Smooth muscle cell (in vitro differentiated cells): ENCODE data around the gene SLC6A9. TPM values are rescaled to one million over a fixed set of nuclear protein-coding genes. Genes with fewer than 3 reads are reported as not detected.

Source experiments
- DNase-seq: peaks from one replicate; lab custom pipeline; 2025; ENCODE audit not compliant: unreplicated experiment; lab: John Stamatoyannopoulos, UW
- H2AFZ ChIP-seq: fragments of 200-600 bp; sonication (generic); 2 replicates; pipeline ENCODE4 v1.6.0; 2016; ENCODE audit warnings: antibody characterized with exemption, low read depth, mild to moderate bottlenecking
- H3F3A ChIP-seq: fragments of 200-600 bp; sonication (generic); 2 replicates; pipeline ENCODE4 v1.6.0; 2017; ENCODE audit warnings: antibody characterized with exemption, low read depth
- H3K27ac ChIP-seq: fragments of 200-600 bp; sonication (generic); 2 replicates; pipeline ENCODE4 v1.5.1; 2016; ENCODE audit warnings: low read depth, mild to moderate bottlenecking
- H3K27me3 ChIP-seq: fragments of 200-600 bp; sonication (generic); 2 replicates; pipeline ENCODE4 v1.6.1; 2016; ENCODE audit warnings: low read depth, mild to moderate bottlenecking
- H3K36me3 ChIP-seq: fragments of 200-600 bp; sonication (generic); 2 replicates; pipeline ENCODE4 v1.5.1; 2016; ENCODE audit warnings: low read depth
- H3K4me1 ChIP-seq: fragments of 200-600 bp; sonication (generic); 2 replicates; pipeline ENCODE4 v1.5.1; 2016; ENCODE audit warnings: low read depth
- H3K4me2 ChIP-seq: fragments of 200-600 bp; sonication (generic); 2 replicates; pipeline ENCODE4 v1.6.0; 2016; ENCODE audit warnings: mild to moderate bottlenecking
- H3K4me3 ChIP-seq: fragments of 200-600 bp; sonication (generic); 2 replicates; pipeline ENCODE4 v1.5.1; 2016; ENCODE audit warnings: mild to moderate bottlenecking
- H3K79me2 ChIP-seq: fragments of 200-600 bp; sonication (generic); 2 replicates; pipeline ENCODE4 v1.6.0; 2016; ENCODE audit warnings: low read depth, mild to moderate bottlenecking
- H3K9ac ChIP-seq: fragments of 200-600 bp; sonication (generic); 2 replicates; pipeline ENCODE4 v1.6.0; 2016; ENCODE audit warnings: low read depth
- H3K9me3 ChIP-seq: fragments of 200-600 bp; sonication (generic); replicated peaks from 2 replicates; pipeline ENCODE4 v1.5.1; 2016; ENCODE audit warnings: low read depth
- H4K20me1 ChIP-seq: fragments of 200-600 bp; sonication (generic); 2 replicates; pipeline ENCODE4 v1.6.0; 2016; ENCODE audit warnings: low read depth
- WGBS: methylation state at CpG from one replicate; pipeline ENCODE4 v1.1.7; 2016; ENCODE audit warnings: low lambda C conversion rate; 5-methylcytosine and 5-hydroxymethylcytosine counted together
- polyA plus RNA-seq: library from polyadenylated mRNA; unstranded; fragments of >200 nt; fragmentation: Nextera tagmentation; extraction: Ambion mirVana; gene quantifications from 2 replicates; pipeline ENCODE4 v1.2.1, GENCODE V29; 2016
- total RNA-seq: library from RNA; depleted of rRNA; stranded (reverse); fragments of >200 nt; gene quantifications from 2 replicates; pipeline ENCODE4 v1.2.3, GENCODE V29; 2014
- TF ChIP-seq, protein P1 (sequence below): fragments of 200-600 bp; sonication (generic); IDR thresholded peaks from 2 replicates; pipeline ENCODE4 v1.5.1; 2017; ENCODE audit warnings: borderline replicate concordance, mild to moderate bottlenecking, antibody characterized with exemption; ENCODE audit not compliant: insufficient read depth, poor library complexity, severe bottlenecking

SLC6A9 gene
- total and polyA plus RNA-seq, 2 experiments from 2014 or later: 10.2 to 25.8 TPM

DNA sequence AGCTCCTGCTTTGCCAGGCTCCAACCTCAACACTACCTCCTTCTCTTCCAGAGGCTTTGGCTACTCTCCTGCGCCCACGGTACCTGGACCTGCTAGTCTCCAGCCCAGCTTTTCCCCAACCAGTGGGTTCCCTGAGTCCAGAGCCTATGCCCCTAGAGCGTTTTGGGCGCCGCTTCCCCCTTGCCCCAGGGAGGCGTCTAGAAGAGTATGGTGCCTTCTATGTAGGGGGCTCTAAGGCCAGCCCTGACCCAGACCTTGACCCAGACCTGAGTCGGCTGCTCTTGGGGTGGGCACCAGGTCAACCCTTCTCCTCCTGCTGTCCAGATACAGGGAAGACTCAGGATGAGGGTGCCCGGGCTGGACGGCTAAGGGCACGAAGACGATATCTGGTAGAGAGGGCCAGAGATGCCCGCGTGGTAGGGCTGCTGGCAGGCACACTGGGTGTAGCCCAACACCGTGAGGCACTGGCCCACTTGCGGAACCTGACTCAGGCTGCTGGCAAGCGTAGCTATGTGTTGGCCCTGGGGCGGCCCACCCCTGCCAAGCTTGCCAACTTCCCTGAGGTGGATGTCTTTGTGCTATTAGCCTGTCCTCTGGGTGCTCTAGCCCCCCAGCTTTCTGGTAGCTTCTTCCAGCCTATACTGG, 59.8 kb downstream of the SLC6A9 start:
- H2AFZ ChIP-seq: no peak overlapping the region
- no peaks in the 10 kb centered on the region for H3K27me3 ChIP-seq
- peaks cover 11% of the 10 kb centered on the region for H4K20me1 ChIP-seq
- peaks cover 24% of the 10 kb centered on the region for H3K79me2 ChIP-seq
- WGBS: 97% methylated on average over 17 of the region's 17 CpGs
- H3K27ac ChIP-seq: no peak overlapping the region
- no peak for DNase-seq
- no peak overlapping the region for H3K4me3 ChIP-seq
- peaks cover 17% of the 10 kb centered on the region for H3K4me1 ChIP-seq
- no peaks in the 10 kb centered on the region for H3K9me3 ChIP-seq
- no peaks in the 10 kb centered on the region for H3K36me3 ChIP-seq
- H3F3A ChIP-seq: peaks cover 7% of the 10 kb centered on the region
- TF ChIP-seq, protein P1, sequence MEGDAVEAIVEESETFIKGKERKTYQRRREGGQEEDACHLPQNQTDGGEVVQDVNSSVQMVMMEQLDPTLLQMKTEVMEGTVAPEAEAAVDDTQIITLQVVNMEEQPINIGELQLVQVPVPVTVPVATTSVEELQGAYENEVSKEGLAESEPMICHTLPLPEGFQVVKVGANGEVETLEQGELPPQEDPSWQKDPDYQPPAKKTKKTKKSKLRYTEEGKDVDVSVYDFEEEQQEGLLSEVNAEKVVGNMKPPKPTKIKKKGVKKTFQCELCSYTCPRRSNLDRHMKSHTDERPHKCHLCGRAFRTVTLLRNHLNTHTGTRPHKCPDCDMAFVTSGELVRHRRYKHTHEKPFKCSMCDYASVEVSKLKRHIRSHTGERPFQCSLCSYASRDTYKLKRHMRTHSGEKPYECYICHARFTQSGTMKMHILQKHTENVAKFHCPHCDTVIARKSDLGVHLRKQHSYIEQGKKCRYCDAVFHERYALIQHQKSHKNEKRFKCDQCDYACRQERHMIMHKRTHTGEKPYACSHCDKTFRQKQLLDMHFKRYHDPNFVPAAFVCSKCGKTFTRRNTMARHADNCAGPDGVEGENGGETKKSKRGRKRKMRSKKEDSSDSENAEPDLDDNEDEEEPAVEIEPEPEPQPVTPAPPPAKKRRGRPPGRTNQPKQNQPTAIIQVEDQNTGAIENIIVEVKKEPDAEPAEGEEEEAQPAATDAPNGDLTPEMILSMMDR: no peak
- H3K4me2 ChIP-seq: no peak overlapping the region
- H3K9ac ChIP-seq: no peak overlapping the region

DNA sequence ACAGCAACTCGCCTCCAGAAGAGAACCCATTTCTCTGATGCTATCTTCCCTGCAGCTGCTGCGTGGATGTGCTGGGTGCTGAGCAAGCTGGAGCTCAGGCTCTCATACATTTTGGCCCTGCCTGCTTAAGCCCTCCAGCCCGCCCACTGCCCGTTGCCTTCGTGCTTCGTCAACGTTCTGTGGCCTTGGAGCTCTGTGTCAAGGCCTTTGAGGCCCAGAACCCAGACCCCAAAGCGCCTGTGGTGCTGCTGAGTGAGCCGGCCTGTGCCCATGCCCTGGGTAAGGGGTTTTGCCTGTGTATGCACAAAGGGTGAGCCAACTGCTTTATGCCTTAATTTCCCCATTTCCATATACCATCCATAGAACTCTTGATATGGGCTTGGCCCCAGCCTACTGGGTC, 60.4 kb downstream of the SLC6A9 start:
- peaks cover 20% of the 10 kb centered on the region for H3K79me2 ChIP-seq
- no peak overlapping the region for H2AFZ ChIP-seq
- TF ChIP-seq, protein P1: no peak
- no peaks in the 10 kb centered on the region for H3K9me3 ChIP-seq
- H4K20me1 ChIP-seq: peaks cover 6% of the 10 kb centered on the region
- H3K36me3 ChIP-seq: no peaks in the 10 kb centered on the region
- no peak overlapping the region for H3K9ac ChIP-seq
- DNase-seq: no peak
- H3K27ac ChIP-seq: no peak overlapping the region
- peak overlapping the region; percentile 77 for H3K4me3 ChIP-seq
- H3F3A ChIP-seq: peaks cover 7% of the 10 kb centered on the region
- no peaks in the 10 kb centered on the region for H3K27me3 ChIP-seq
- H3K4me1 ChIP-seq: peaks cover 16% of the 10 kb centered on the region
- WGBS: 93% methylated on average over 9 of the region's 9 CpGs
- H3K4me2 ChIP-seq: peak overlapping the region; percentile 95

DNA sequence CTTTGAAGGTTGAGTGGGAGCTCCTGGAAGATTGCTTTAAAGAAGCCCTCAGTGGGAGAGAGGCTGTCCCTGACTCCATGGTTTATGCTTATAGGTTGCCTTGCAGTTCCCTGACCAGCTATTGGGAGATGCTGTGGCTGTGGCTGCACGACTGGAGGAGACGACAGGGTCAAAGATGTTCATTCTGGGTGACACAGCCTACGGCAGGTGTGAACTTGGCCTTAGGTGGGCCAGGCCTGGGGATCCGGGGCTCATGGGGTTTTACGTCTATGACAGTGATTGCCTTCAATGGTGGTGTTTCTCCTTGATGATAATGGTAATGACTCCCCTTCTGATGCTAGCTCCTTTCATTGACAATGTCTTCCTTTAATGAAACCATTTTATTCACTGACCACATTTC, 60.8 kb downstream of the SLC6A9 start:
- TF ChIP-seq, protein P1: no peak
- peaks cover 2% of the 10 kb centered on the region for H4K20me1 ChIP-seq
- no peak for DNase-seq
- H3K9me3 ChIP-seq: no peaks in the 10 kb centered on the region
- no peak overlapping the region for H2AFZ ChIP-seq
- H3K9ac ChIP-seq: peak overlapping the region; percentile 70
- 55% methylated on average over 5 of the region's 5 CpGs for WGBS
- peak overlapping the region; percentile 95 for H3K4me2 ChIP-seq
- H3K36me3 ChIP-seq: no peaks in the 10 kb centered on the region
- no peaks in the 10 kb centered on the region for H3K27me3 ChIP-seq
- H3K27ac ChIP-seq: no peak overlapping the region
- peaks cover 7% of the 10 kb centered on the region for H3F3A ChIP-seq
- H3K79me2 ChIP-seq: peaks cover 16% of the 10 kb centered on the region
- H3K4me1 ChIP-seq: peaks cover 13% of the 10 kb centered on the region
- H3K4me3 ChIP-seq: peak overlapping the region; percentile 77
